BE2C (cell line): ENCODE measurements around the gene ADAM10.

Experiments used
- DNase-seq: peaks from one replicate; pipeline ENCODE4 v3.0.0-alpha.2; 2020
- H3K27me3 ChIP-seq: fragments of 250-450 bp; sonication (Bioruptor Pico); 2 replicates; pipeline ENCODE4 v1.5.1; 2020; ENCODE audit warnings: mild to moderate bottlenecking
- H3K36me3 ChIP-seq: fragments of 250-450 bp; sonication (Bioruptor Pico); 2 replicates; pipeline ENCODE4 v1.5.1; 2020; ENCODE audit warnings: mild to moderate bottlenecking
- H3K4me1 ChIP-seq: fragments of 250-450 bp; sonication (Bioruptor Pico); 2 replicates; pipeline ENCODE4 v1.5.1; 2020
- H3K4me3 ChIP-seq: 2 replicates; pipeline ENCODE4 v1.5.1; 2011; ENCODE audit warnings: low read depth, low read length
- H3K9me3 ChIP-seq: fragments of 250-450 bp; sonication (Bioruptor Pico); 2 replicates; pipeline ENCODE4 v1.5.1; 2020
- CTCF ChIP-seq: IDR thresholded peaks from 2 replicates; pipeline ENCODE4 v1.5.1; 2012; ENCODE audit warnings: mild to moderate bottlenecking, low read depth, low read length

Gene ADAM10

GRCh38 chr15:58555162-58556027 is 194.1 kb downstream of the ADAM10 start:
- Histone ChIP-seq H3K9me3 (no peaks in the 10 kb centered on the region), H3K27me3 (no peaks in the 10 kb centered on the region), H3K4me1 (peaks cover 7% of the 10 kb centered on the region; the same call in 1 of the 2 replicates), H3K4me3 (no peak overlapping the region), H3K36me3 (no peaks in the 10 kb centered on the region)
- DNase-seq: peak; percentile 49
- peak; percentile 22; the same call in 1 of the 2 replicates for TF ChIP-seq CTCF

GRCh38 chr15:58554758-58555157 is 194.7 kb downstream of the ADAM10 start:
- H3K4me1 ChIP-seq: peaks cover 7% of the 10 kb centered on the region; the same call in 1 of the 2 replicates
- no peaks in the 10 kb centered on the region for H3K9me3 ChIP-seq
- no peaks in the 10 kb centered on the region for H3K36me3 ChIP-seq
- H3K4me3 ChIP-seq: no peak overlapping the region
- no peak for DNase-seq
- no peaks in the 10 kb centered on the region for H3K27me3 ChIP-seq
- TF ChIP-seq CTCF: no peak

GRCh38 chr15:58553365-58553918 is 196.1 kb downstream of the ADAM10 start:
- no peak for TF ChIP-seq CTCF
- Histone ChIP-seq H3K4me3 (no peak overlapping the region), H3K4me1 (peaks cover 7% of the 10 kb centered on the region; the same call in 1 of the 2 replicates), H3K9me3 (no peaks in the 10 kb centered on the region), H3K36me3 (no peaks in the 10 kb centered on the region), H3K27me3 (no peaks in the 10 kb centered on the region)
- DNase-seq: no peak

- no peak for TF ChIP-seq CTCF
- DNase-seq: no peak
- H3K4me3 ChIP-seq: no peak overlapping the region
- H3K27me3 ChIP-seq: no peaks in the 10 kb centered on the region
- H3K9me3 ChIP-seq: no peaks in the 10 kb centered on the region
- H3K36me3 ChIP-seq: no peaks in the 10 kb centered on the region
- peaks cover 7% of the 10 kb centered on the region; the same call in 1 of the 2 replicates for H3K4me1 ChIP-seq
Measured at GRCh38 chr15:58552505-58553364, 196.8 kb downstream of the ADAM10 start.

GRCh38 chr15:58551764-58552504 is 197.6 kb downstream of the ADAM10 start:
- Histone ChIP-seq H3K36me3 (no peaks in the 10 kb centered on the region), H3K4me3 (no peak overlapping the region), H3K27me3 (no peaks in the 10 kb centered on the region), H3K4me1 (peaks cover 10% of the 10 kb centered on the region), H3K9me3 (no peaks in the 10 kb centered on the region)
- DNase-seq: no peak
- TF ChIP-seq CTCF: no peak
